Stimulated activated CD4-positive, alpha-beta T cell treated with anti-CD3 and anti-CD28 coated beads, Interleukin-12 subunit alpha, Interleukin-12 subunit beta, amount 100 ng/mL, for 4 hours (primary cell): ENCODE measurements around the gene TTC7B.

ENCODE experiments used
- DNase-seq: peaks from one replicate; pipeline ENCODE4 v3.0.0-alpha.2; 2020

Gene TTC7B

DNA sequence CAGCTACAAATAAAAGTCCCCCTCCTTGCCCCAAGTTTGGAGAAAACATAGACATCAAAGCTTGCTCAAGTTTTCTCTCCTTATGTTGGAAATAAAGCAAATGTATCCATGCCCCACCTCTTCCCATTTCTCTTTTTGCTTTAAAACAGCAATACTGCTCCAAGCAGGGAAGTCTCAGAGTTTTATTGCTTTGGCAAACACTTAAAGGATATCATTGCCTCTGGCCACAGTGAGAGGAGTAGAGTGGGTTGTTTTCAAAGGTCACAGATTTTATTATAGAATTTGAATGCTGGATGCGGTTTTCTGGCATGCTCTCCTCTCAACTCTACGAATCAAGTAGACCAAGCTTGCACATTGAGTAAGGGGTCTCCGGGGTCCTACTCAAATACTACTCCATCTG lies 149.7 kb downstream of the TTC7B start:
- no peak for DNase-seq

DNA sequence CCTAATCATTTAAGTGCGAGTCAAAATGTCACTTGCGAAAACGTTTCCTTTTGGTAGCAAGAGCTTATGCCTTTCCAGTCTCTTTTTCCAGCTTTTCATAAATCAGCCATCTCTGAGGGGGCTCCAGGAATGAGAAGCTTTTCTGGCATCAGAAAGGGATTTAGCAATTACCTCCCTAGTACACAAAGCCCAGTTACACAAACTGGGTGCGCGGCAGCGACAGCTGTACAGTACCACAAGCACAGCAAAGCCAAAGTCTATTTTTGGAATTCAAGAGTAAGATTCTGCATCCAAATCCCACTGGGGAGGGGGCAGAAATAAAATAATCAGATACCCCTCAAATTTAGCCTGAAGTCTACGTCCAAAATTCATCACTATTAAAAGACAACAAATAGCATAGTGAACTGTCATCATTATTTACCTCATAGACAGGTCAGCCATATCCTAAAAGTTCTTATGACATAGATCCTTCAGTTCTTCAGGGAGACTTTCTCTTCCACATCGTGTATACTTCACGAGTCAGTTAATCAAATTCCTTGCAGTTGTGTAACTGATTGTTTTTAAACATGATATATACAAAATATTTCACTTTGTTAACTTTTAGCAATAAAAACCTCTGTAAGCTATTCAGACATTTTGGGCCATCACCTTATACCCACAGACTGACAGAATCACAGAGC lies 150.8 kb downstream of the TTC7B start:
- no peak for DNase-seq

DNA sequence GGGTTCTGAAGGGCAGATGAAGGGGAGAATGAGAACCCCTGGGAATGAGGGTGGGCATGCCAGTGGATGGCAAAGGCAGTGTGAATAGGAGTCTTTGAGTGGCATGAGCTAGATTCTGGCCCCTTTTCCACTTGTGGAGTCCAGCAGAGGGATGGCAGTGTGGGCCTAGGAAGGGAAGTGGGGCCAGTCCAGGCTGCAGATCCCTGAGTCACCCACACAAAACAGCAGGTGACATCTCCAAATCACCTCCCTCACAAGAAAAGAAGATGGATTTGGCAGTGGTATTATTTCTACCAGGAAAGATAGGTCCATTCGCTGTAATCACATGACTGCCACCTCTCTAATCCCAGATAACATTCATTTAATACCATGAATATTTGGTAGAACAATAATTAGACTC lies 151.3 kb downstream of the TTC7B start:
- no peak for DNase-seq

DNA sequence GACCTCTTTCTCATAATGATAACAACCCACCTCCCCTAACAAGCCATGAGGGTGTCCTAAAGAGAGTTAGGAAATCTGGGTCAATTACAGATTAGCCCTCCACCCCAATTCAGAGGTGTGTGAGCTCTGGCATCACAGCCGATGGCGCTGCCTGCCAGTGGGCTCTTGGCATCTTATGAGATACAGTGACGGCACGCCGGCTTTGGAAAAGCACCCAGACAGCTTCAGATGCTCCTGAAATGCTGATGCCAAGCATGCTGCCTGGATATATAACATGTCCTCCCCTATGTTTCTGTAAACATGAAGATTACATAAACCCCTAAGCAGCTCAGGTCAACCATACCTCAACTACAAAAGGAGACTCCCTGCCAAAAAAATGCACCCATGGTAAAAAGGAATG lies 152.6 kb downstream of the TTC7B start:
- no peak for DNase-seq

DNA sequence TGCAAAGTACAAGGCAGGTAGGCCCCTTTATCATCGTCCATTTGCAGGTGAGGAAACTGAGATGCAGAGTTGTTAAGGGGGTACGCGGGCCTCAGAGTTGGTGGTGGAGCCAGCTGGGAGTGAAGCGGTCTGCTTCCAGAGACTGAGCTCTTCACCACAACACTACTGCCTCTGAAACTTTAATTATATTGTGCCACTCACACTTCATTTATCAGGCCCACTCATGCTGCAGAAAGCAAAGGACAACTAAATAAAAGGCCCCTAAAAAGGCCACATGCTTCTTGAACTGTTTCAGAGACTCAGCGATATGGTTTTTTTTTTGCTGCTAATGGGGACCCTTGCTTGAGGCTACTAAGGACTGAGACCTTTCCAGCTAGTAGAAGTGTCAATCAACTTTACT lies 153.1 kb downstream of the TTC7B start:
- DNase-seq, result no peak

GRCh38 chr14:90661866-90662265 lies 154.4 kb downstream of the TTC7B start:
- DNase-seq, result no peak

- DNase-seq, result no peak
Observed at GRCh38 chr14:90660865-90661570, 155.2 kb downstream of the TTC7B start.

DNA sequence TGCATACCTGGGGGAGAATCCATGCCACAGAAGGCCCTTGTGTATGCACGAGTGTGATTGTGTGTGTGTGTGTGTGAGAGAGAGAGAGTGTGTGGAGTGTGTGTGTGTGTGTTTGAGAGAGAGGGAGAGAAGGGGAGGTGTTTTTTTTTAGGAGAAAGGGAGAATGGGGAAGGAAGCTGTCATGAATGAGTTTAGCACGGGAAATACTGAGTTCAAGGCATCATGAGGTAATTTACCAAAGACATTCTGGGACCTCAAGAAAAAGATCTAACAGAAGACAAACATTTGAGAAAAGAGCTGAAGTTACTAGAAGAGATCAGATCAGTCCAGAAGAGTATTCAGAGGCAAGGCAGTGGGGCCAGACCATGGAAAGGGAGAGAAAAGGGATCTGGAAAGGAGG lies 157.1 kb downstream of the TTC7B start:
- no peak for DNase-seq

DNA sequence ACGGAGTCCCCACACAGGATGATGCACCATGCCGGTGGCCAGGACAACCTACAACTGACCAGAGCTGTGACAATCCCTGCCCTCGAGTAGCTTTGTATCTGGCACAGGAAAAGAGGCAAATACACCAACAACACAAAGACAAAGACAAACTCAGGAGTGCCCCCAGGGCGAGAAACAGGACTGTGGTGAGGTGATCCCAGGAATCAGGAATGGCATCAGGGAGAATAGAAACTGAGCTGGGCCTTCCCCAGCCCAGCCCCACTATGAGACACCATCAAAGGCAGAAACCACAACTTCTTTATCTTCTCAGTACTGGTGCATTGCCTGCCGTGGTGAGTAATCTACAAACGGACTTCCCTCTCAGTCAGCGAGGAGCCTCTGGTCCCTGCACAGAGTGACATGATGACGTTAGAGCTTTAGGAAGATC lies 157.7 kb downstream of the TTC7B start:
- no peak for DNase-seq

DNA sequence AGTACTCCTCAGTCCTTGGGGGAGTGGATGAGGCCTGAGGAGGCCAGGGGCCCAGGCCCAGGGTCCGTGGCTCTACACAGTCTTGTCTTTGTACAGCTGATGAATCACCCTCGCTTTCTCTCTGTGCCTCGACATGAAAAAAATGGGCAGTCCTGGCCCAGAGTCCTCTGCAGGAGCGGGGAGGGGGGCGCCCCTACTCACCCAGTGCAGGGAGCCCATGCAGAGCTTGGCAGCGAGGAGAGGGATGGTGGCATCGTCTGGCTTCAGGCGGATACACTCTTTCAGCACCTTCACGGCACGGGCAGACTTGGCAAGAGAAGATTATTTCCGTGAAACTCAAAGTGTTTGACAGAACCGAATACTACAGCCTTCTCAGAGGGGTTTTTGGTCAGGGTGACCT lies 159.3 kb downstream of the TTC7B start:
- DNase-seq, result no peak

DNA sequence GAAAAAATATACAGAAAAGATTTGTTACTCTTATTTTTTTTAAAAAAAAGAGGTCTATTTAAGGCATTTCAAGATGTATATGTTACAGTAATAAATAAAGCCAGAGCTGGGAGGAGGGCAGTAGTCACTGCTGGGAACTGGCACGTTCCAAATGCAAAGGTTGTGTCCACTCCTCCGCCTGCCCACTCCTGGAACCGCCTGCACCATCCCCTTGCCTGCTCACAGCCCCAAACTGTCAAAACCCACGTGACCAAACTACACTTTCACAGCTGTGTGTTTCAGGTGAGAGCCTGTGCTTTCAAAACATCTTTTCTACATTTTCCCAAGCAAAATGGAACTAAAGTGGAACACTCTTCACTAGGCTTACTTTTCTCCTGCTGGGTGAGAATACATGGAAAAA lies 160.4 kb downstream of the TTC7B start:
- no peak for DNase-seq

DNA sequence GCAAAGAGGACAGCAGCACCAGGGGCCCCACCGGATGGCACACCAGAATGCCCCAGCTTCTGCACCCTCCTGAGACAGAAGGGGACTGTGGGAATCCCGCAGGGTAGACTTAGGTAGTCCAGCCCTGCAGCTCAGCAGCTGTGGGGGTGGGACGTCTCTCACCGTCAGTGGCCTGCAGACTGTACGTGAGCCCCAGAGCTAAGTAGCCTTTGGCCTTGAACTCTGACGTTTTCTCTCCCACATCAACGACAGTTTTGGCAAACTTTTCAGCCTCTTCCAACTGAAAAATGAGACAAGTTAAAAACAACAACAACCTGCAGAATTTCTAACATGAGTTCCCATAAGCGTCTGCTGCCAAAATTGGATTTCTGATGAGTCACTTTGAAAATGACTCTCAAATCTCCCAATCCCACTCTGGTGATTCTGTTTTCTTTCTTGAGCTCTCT lies 161.4 kb downstream of the TTC7B start:
- DNase-seq, result no peak

DNA sequence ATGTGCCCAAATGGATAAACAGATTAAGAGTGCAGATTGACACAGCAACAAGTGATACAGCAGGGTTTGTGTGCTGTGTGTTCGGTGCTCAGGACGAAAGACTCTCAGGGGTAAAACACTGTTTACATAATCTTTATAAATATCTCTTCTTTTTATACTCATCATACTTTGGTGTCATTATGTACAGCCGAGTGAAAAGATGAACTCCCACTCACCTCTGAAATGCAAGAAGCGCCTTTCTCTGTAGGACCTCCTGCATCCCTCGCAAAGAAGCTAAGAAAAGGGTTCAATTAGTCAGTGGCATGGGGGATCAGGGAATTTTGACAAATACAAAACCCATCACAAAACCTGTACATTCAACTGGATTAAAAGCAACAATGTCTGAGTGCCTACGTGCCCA lies 163.6 kb downstream of the TTC7B start:
- no peak for DNase-seq

- DNase-seq, result no peak
Observed at GRCh38 chr14:90651976-90652560, 164.2 kb downstream of the TTC7B start.

- DNase-seq, result no peak
Observed at GRCh38 chr14:90651271-90651804, 164.9 kb downstream of the TTC7B start.

DNA sequence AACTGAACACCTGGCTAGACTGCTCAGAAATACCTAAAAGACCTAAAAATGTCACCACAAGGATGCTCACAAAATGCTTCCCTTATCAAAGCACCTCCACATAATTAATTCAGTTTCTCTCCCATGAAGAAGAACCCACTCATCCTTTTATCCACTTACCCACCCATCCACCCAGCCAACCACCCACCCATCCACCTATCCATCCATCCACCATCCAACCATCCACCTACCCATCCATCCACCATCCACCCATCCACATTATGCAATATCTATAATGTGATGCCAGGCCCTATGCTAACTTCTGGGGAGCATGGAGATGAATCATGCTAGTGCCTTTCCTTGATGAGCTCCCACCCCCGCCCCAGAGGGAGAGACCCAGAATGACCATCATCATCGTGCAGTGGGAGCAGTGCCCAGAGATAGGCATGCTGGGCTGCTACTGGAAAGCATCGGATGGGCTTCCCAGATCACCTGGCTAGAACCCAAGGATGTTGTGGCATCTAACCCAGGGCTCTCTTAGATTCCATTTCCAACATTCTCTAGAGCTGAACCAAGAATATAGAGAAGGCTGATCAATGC lies 166.6 kb downstream of the TTC7B start:
- DNase-seq, result no peak

DNA sequence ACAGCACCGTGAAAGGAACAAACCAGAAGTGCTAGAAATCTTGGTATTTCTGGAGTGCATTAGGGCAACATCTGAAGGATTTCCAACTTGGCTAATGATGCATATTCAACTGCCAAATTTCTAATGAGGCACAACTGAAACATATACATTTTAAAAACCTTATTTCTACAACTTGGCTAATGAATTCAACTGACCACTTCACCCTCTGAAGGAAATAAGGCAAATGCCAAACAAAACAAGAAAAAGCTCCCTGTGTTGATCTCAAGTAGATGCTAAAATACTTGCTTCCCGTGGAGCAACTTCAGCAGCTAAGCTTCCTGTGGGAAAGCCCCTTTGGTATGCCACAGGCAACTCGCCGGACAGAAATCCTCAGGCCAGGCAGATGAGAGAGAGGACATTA lies 167.1 kb downstream of the TTC7B start:
- no peak for DNase-seq

GRCh38 chr14:90648421-90648820 lies 167.8 kb downstream of the TTC7B start:
- DNase-seq, result no peak

- no peak for DNase-seq
Observed at GRCh38 chr14:90647473-90648005, 168.7 kb downstream of the TTC7B start.

- no peak for DNase-seq
Observed at GRCh38 chr14:90645842-90646443, 170.3 kb downstream of the TTC7B start.

DNA sequence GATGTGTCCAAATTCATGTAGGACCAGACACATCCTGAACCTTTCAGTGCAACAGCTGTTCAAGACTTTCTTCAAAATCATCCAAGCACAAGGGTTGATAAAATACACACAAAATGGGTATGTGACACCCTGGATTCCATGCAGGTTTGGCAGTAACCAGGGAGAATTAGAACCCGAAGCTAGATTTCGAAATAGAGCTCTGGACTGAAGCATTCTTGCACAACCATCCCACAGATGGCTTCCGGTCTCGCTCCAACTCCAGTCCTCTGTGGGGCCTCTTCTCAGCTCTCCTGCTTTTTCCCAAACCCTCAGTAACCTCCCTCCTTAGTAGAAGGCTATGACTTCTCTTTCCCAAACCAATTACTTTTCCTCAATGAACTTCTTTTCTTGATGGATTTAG lies 171.3 kb downstream of the TTC7B start:
- no peak for DNase-seq

- DNase-seq, result no peak
Observed at GRCh38 chr14:90643982-90644670, 172.1 kb downstream of the TTC7B start.
